Adipose tissue (tissue), 3 donors: ENCODE measurements around the gene FADD. TPM values are rescaled to one million over a fixed set of nuclear protein-coding genes. Genes with fewer than 3 reads are reported as not detected.
A peak's percentile ranks its signal among the peaks of the same experiment; 100 is the strongest.

Source experiments
- H3K27ac ChIP-seq: one replicate; pipeline ENCODE4 v1.5.1; 2013; ENCODE audit warnings: low read depth, low read length
- WGBS, 3 donors: extraction: QIAGEN DNeasy Blood & Tissue Kit; methylation state at CpG; one replicate each; pipeline ENCODE4 v1.1.7; 2013; 5-methylcytosine and 5-hydroxymethylcytosine counted together
- polyA plus RNA-seq, 3 donors: library from polyadenylated mRNA; stranded (reverse); fragments of 200-250 nt; gene quantifications; one replicate each; pipeline ENCODE4 v1.2.3, GENCODE V29; 2013
- donor health status: healthy with polysubstance abuse.
- donor health status: Bipolar disorder and iron deficiency.
- donor health status: healthy.

The FADD gene, protein sequence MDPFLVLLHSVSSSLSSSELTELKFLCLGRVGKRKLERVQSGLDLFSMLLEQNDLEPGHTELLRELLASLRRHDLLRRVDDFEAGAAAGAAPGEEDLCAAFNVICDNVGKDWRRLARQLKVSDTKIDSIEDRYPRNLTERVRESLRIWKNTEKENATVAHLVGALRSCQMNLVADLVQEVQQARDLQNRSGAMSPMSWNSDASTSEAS
- 10 to 100 TPM in 2 of 3 donors, 1 to 10 TPM in 1; 9.4 to 18.8 (median 13.2) TPM for polyA plus RNA-seq

GRCh38 chr11:70202920-70203750, at the start of gene FADD:
FADD (plus strand) TSS chr11:70203296; CDS start chr11:70203460, 164 bp downstream.
- peak within 1 kb of the TSS; percentile 80 for H3K27ac ChIP-seq
- WGBS, 3 donors = 0 to 1% (median 0%) methylated on average over 73 to 91 of the region's 91 CpGs

- WGBS, 3 donors = 81 to 84% (median 82%) methylated on average over 14 of the region's 14 CpGs
- no peak overlapping the region for H3K27ac ChIP-seq
Measured at GRCh38 chr11:70155386-70155785, 47.7 kb upstream of the FADD start.

- 78 to 90% (median 90%) methylated on average over 18 of the region's 18 CpGs for WGBS, 3 donors
- H3K27ac ChIP-seq = no peak overlapping the region
Measured at GRCh38 chr11:70156291-70157037, 46.6 kb upstream of the FADD start.

DNA sequence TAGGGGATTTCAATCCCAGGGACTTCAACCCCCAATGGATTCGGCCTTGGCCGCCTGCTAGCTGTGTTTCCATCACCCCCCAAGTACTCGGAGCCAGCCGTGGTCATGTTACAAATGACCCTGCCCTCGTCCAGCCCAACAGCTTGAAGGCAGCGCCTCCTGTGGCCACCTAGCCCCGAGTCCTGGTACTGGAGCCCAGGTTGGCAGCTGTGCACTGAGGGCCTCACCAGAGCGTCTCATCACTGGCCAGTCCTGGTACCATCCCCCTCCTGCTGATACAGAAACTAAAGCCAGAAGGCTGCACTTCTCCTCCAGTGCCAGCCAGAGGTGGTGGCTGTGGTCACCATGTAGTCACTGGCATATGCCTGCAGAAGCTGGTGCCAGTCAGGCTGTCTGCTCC, 44.9 kb upstream of the FADD start:
- H3K27ac ChIP-seq = no peak overlapping the region
- 29 to 55% (median 55%) methylated on average over 8 of the region's 8 CpGs for WGBS, 3 donors

- no peak overlapping the region for H3K27ac ChIP-seq
- WGBS, 3 donors = 93 to 96% (median 93%) methylated on average over 13 to 14 of the region's 14 CpGs
Measured at GRCh38 chr11:70158757-70159389, 44.2 kb upstream of the FADD start.

- WGBS, 3 donors = 66 to 73% (median 68%) methylated on average over 24 of the region's 24 CpGs
- H3K27ac ChIP-seq = no peak overlapping the region
Measured at GRCh38 chr11:70159627-70160570, 43.2 kb upstream of the FADD start.

DNA sequence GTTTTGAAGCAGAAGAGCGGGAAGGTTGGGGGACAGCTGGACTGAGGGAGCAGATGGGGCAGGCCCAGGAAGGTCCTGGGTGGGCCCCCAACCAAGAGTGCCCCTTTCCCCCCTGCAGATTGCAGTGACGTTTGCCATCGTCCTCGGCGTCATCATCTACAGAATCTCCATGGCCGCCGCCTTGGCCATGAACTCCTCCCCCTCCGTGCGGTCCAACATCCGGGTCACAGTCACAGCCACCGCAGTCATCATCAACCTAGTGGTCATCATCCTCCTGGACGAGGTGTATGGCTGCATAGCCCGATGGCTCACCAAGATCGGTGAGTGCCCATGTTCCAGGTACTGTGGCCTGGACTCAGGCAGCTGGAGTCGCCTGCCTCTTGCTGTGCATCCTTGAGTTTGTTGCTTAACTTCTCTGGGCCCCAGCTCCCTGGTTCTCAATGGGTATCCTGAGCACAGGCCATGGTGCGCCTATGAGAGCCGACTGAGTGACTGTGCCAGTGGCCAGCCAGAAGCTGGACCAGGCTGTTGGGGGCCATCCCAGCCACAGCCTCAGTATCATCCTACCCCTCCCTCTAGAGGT, 42.0 kb upstream of the FADD start:
- WGBS, 3 donors = 89 to 92% (median 92%) methylated on average over 17 of the region's 17 CpGs
- H3K27ac ChIP-seq = no peak overlapping the region

DNA sequence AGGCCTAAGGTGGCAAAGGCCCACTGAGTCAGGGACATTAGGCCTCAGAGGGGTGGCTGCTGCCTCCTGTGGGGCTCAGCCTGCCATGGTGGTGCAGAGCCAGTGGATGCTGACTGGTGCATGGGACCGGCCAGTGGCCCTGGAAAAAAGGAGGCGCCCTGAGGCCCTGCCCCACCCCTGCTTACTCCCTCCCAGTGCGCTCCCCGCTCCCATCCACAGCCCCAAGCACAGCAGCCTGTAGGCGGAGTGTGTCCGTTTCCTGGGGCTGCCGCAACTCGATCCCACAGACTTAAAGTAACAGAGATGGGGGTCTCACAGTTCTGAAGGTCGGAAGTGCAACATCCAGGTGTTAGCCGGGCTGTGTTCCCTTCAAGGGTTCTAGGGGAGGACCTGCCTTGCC, 38.4 kb upstream of the FADD start:
- H3K27ac ChIP-seq = no peak overlapping the region
- 83 to 89% (median 84%) methylated on average over 10 of the region's 10 CpGs for WGBS, 3 donors

- no peak overlapping the region for H3K27ac ChIP-seq
- 77 to 82% (median 77%) methylated on average over 8 to 9 of the region's 9 CpGs for WGBS, 3 donors
Measured at GRCh38 chr11:70167120-70167519, 36.0 kb upstream of the FADD start.

DNA sequence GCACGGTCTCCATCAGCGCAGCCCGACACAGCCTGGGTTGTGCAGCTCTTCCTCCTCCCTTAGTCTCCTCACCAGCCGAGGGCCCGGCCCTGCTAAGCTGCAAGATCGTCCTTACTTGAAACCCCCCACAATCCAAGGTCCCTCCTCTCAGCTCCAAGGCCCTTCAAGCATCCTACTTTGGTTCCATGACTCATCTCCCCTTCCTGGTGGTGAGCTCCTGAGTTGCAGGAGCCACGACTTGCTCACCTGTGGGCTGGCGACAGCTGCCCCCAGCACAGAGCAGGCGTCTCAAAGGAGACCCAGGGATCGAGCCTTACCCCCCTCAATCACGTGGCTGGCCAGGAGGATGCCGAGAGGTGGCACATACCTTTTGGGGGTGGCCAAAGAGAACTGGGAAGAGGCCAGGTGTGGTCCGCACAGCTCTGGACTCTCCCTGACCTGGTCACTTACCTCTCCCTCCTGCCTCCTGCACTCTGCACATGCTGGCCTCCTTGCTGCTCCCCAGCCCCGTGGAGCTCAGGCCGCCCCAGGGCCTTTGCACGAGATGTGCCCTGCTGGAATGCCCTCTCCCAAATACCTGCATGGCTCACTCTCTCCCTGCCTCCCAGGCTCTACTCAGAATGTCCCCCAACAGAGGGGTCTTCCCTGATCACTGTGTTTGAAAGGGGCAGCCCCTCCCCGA, 35.2 kb upstream of the FADD start:
- WGBS, 3 donors = 84 to 86% (median 85%) methylated on average over 15 to 17 of the region's 17 CpGs
- no peak overlapping the region for H3K27ac ChIP-seq

DNA sequence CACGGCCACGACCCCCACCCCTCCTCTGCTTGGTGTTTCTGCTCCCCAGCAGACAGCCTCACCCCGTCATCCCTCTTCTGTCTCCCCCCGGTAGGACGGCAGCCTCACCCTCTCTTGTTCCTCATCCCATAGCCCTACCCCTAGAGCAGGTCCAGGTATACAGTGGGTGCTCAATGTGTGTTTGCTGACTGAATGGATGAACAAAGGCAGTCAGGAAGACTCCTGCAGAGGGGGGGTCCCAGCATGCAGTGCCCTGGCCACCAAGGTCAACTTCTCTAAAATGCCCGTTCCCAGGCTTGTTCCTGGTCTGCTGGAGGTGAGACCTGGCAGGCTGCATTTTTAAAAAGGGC, 34.7 kb upstream of the FADD start:
- 81 to 86% (median 84%) methylated on average over 4 to 6 of the region's 6 CpGs for WGBS, 3 donors
- H3K27ac ChIP-seq = no peak overlapping the region

- WGBS, 3 donors = 51 to 63% (median 60%) methylated on average over 10 to 11 of the region's 11 CpGs
- no peak overlapping the region for H3K27ac ChIP-seq
Measured at GRCh38 chr11:70169127-70169526, 34.0 kb upstream of the FADD start.

- H3K27ac ChIP-seq = no peak overlapping the region
- 66 to 87% (median 71%) methylated on average over 7 to 8 of the region's 8 CpGs for WGBS, 3 donors
Measured at GRCh38 chr11:70169632-70170031, 33.5 kb upstream of the FADD start.

GRCh38 chr11:70170596-70171210, 32.4 kb upstream of the FADD start:
- no peak overlapping the region for H3K27ac ChIP-seq
- 84 to 95% (median 92%) methylated on average over 22 of the region's 22 CpGs for WGBS, 3 donors

GRCh38 chr11:70173018-70173417, 30.1 kb upstream of the FADD start:
- WGBS, 3 donors = 72 to 83% (median 82%) methylated on average over 4 of the region's 4 CpGs
- H3K27ac ChIP-seq = no peak overlapping the region

DNA sequence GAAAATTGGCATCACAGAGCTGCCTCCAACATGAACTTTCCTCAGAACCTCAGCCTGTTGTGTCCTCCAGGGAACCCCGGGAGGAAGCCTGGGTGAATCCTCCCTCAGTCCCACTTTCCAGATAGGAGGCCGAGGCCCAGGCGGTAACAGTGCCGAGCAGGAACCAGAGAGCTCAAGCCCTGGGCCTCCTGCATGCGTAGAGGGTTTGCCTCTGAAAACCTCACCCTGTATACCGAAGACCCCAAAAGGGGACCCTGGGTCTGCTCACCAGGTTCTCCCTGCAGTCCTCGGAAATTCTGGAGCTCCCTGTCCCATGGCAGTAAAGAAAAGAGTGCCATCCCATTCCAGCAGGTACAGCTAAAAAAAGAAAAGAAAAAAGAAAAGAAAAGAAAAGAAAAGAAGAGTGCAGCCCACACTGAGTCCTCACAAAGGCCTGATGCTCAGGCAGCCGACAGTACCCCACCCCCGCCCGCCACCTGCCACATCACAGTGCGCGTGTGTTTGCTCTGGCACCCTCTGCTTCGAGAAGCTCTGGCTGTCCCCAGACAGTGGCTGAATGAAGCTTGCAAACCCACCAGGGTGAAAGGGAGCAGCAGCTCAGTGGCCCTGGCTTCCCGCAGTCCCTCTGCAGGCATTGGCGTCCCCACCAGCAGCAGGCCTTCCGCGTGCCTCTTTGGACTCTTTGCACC, 28.4 kb upstream of the FADD start:
- H3K27ac ChIP-seq = no peak overlapping the region
- WGBS, 3 donors = 82 to 92% (median 86%) methylated on average over 17 of the region's 17 CpGs
